ENCODE measurements around the gene SCTR. TPM values are rescaled to one million over a fixed set of nuclear protein-coding genes. Genes with fewer than 3 reads are reported as not detected.

SCTR gene
- total RNA-seq, 1 donor from 2014 or later, result not detected

DNA sequence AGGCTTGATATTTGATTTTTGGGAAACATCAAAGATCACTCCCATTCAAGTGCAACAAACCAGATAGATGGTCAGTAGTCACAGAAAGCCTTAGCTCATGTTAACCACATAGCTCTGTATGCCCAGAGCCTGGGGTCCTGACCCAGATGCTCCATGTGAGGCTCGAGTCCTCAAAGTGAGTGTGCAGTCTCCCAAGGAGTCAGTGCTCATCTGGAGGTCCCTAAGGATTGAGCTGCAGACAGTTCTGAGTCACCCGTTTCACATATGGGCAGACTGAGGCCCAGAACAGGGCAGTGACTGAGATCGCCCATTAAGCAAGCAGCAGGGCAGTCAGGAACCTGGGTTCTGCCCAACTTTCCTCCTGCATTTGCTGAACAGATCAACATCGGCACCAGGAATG, 83.4 kb downstream of the SCTR start:
- H3K27ac Mint-ChIP-seq, result no peak overlapping the region
- Histone ChIP-seq H3K36me3 (no peaks in the 10 kb centered on the region), H3K4me1 (no peaks in the 10 kb centered on the region), H3K4me2 (no peak overlapping the region), H3K9ac (no peak overlapping the region), H2AFZ (replicated peaks) (no peak overlapping the region), H3F3A (ENCODE audit: low read depth) (no peaks in the 10 kb centered on the region), H3K9me3 (ENCODE audit: low read depth) (no peaks in the 10 kb centered on the region), H3K4me3 (no peak overlapping the region), H4K20me1 (ENCODE audit: low read depth) (no peaks in the 10 kb centered on the region), H3K79me2 (ENCODE audit: low read depth) (no peaks in the 10 kb centered on the region), H3K27me3 (no peaks in the 10 kb centered on the region), H3K27ac (no peak overlapping the region)
- peaks cover 8% of the 10 kb centered on the region for H3K4me1 Mint-ChIP-seq
- H3K9me3 Mint-ChIP-seq, result peaks cover 3% of the 10 kb centered on the region
- H3K27me3 Mint-ChIP-seq (ENCODE audit: insufficient read depth, low read depth), result peaks cover 3% of the 10 kb centered on the region
- no peak overlapping the region for H3K4me3 Mint-ChIP-seq
- DNase-seq (ENCODE audit: low spot score), result no peak
- TF ChIP-seq EZH2 (IDR thresholded peaks at IDR 0.05), result no peak
- TF ChIP-seq, protein P1, sequence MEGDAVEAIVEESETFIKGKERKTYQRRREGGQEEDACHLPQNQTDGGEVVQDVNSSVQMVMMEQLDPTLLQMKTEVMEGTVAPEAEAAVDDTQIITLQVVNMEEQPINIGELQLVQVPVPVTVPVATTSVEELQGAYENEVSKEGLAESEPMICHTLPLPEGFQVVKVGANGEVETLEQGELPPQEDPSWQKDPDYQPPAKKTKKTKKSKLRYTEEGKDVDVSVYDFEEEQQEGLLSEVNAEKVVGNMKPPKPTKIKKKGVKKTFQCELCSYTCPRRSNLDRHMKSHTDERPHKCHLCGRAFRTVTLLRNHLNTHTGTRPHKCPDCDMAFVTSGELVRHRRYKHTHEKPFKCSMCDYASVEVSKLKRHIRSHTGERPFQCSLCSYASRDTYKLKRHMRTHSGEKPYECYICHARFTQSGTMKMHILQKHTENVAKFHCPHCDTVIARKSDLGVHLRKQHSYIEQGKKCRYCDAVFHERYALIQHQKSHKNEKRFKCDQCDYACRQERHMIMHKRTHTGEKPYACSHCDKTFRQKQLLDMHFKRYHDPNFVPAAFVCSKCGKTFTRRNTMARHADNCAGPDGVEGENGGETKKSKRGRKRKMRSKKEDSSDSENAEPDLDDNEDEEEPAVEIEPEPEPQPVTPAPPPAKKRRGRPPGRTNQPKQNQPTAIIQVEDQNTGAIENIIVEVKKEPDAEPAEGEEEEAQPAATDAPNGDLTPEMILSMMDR (IDR thresholded peaks at IDR 0.05), result no peak
- TF ChIP-seq EZH2phosphoT487 (IDR thresholded peaks at IDR 0.05), result no peak
- no peaks in the 10 kb centered on the region for H3K36me3 Mint-ChIP-seq

DNA sequence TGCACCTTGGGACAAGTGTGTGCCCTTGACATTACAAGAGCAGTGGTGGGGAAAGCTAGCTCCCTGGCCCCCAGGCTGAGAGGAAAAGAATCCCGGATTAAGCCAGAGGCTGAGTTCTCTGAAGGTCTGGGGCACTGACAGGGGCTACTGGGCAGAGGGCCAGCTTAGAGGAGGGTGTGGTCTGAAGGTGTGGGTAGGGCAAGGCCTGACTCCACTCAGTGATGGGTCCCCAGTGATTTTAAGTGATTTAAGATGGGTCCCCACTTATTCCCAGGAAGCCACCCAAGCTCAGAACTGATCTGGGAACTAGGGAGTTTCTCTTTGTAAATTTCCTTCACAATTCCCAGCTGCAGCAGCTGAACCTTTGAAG, 83.8 kb downstream of the SCTR start:
- H4K20me1 ChIP-seq (ENCODE audit: low read depth), result no peaks in the 10 kb centered on the region

DNA sequence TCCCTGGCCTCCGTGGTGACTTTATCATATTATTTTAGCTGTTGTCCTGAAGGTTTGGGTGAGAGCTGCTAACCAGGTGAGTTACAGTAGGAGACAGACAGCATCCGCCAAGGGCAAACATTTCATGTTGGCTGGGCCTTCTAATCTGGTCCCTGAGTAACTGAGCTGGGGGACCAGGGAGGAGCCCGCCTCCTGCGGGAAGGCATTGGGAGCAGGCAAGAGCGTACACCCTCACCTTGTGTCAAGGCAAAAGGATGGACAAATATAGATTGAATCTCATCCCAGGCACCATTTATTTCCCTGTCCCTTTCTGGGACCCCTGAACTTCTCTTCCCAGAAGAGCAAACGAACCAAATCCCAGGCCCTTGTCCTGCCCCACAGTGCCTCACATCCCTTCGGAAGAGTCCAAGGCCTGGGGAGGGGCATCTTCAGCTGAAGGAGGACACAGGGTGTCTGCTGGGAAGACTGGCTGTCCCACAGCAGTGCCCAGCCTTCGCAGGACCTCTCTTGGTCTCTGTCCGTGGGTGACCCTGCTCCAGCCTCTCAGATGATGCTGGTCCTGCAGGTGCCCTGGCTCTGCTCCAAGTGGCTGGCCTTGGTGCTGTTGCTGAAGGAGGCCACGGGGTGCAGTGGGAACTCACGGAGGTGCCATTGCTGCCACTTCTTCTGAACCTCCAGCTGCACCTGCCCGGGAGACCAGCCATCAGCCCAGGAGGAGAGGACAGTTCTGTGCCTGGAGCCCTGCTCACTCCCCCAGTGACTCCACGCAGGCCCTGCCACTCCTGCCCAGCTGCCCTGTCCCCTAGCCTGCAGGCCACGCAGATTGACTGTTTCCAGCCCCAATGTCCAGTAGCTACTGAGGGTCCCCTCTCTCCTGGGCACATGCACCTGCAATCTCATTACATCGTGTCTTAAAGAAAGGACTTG, 84.4 kb downstream of the SCTR start:
- Histone ChIP-seq H4K20me1 (ENCODE audit: low read depth) (peaks cover 2% of the 10 kb centered on the region), H3K79me2 (ENCODE audit: low read depth) (no peaks in the 10 kb centered on the region), H3F3A (ENCODE audit: low read depth) (peaks cover 2% of the 10 kb centered on the region), H3K9ac (no peak overlapping the region), H3K4me3 (no peak overlapping the region), H3K36me3 (no peaks in the 10 kb centered on the region), H3K4me1 (peaks cover 3% of the 10 kb centered on the region), H3K27ac (no peak overlapping the region), H3K4me2 (no peak overlapping the region), H2AFZ (replicated peaks) (no peak overlapping the region), H3K27me3 (no peaks in the 10 kb centered on the region), H3K9me3 (ENCODE audit: low read depth) (no peaks in the 10 kb centered on the region)
- Mint-ChIP-seq H3K27ac (no peak overlapping the region), H3K36me3 (no peaks in the 10 kb centered on the region), H3K4me1 (peaks cover 8% of the 10 kb centered on the region), H3K9me3 (peaks cover 3% of the 10 kb centered on the region), H3K4me3 (no peak overlapping the region), H3K27me3 (ENCODE audit: insufficient read depth, low read depth) (no peaks in the 10 kb centered on the region)
- DNase-seq (ENCODE audit: low spot score), result no peak
- no peak for TF ChIP-seq EZH2 (IDR thresholded peaks at IDR 0.05)
- no peak for TF ChIP-seq EZH2phosphoT487 (IDR thresholded peaks at IDR 0.05)
- TF ChIP-seq, protein P1 (IDR thresholded peaks at IDR 0.05), result no peak

More for the DNA sequence above, 83.8 kb downstream of the SCTR start:
- H3K36me3 ChIP-seq, result no peaks in the 10 kb centered on the region
- H3K27ac ChIP-seq, result no peak overlapping the region
- no peak overlapping the region for H2AFZ ChIP-seq (replicated peaks)
- H3K27me3 ChIP-seq, result no peaks in the 10 kb centered on the region
- Mint-ChIP-seq H3K4me1 (peaks cover 8% of the 10 kb centered on the region), H3K27ac (no peak overlapping the region), H3K9me3 (peaks cover 3% of the 10 kb centered on the region), H3K27me3 (ENCODE audit: insufficient read depth, low read depth) (no peaks in the 10 kb centered on the region), H3K36me3 (no peaks in the 10 kb centered on the region), H3K4me3 (no peak overlapping the region)
- H3F3A ChIP-seq (ENCODE audit: low read depth), result no peaks in the 10 kb centered on the region
- no peaks in the 10 kb centered on the region for H3K79me2 ChIP-seq (ENCODE audit: low read depth)
- no peak overlapping the region for H3K9ac ChIP-seq
- no peak for DNase-seq (ENCODE audit: low spot score)
- TF ChIP-seq EZH2phosphoT487 (IDR thresholded peaks at IDR 0.05) (no peak), EZH2 (IDR thresholded peaks at IDR 0.05) (no peak)
- TF ChIP-seq, protein P1 (IDR thresholded peaks at IDR 0.05), result no peak
- no peak overlapping the region for H3K4me2 ChIP-seq
- no peaks in the 10 kb centered on the region for H3K4me1 ChIP-seq
- H3K4me3 ChIP-seq, result no peak overlapping the region
- no peaks in the 10 kb centered on the region for H3K9me3 ChIP-seq (ENCODE audit: low read depth)
